LNCaP clone FGC (cell line): Measurements from ENCODE around the gene IGFLR1.
A peak's percentile ranks its signal among the peaks of the same experiment; 100 is the strongest.

Experiments used
- DNase-seq: peaks from one replicate; pipeline ENCODE4 v3.0.0-alpha.2; 2011; ENCODE audit warnings: low read depth
- H3K4me3 ChIP-seq: 2 replicates; pipeline ENCODE4 v1.5.1; 2011; ENCODE audit warnings: mild to moderate bottlenecking, low read depth, low read length, control low read depth
- TF ChIP-seq, protein P1 (sequence below): IDR thresholded peaks from 2 replicates; pipeline ENCODE4 v1.5.1; 2012; ENCODE audit warnings: mild to moderate bottlenecking; ENCODE audit not compliant: control insufficient read depth, insufficient read depth; ENCODE audit errors: extremely low read depth

The IGFLR1 gene

DNA sequence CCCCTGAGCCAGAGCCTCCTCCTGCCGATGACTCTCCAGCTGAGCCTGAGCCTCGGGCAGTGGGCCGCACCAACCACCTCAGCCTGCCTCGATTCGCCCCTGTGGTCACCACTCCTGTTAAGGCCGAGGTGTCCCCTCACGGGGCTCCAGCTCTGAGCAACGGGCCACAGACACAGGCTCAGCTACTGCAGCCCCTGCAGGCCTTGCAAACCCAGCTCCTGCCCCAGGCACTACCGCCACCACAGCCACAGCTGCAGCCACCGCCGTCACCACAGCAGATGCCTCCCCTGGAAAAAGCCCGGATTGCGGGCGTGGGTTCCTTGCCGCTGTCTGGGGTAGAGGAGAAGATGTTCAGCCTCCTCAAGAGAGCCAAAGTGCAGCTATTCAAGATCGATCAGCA is 20.9 kb downstream of the IGFLR1 start:
- DNase-seq, result no peak
- TF ChIP-seq, protein P1, sequence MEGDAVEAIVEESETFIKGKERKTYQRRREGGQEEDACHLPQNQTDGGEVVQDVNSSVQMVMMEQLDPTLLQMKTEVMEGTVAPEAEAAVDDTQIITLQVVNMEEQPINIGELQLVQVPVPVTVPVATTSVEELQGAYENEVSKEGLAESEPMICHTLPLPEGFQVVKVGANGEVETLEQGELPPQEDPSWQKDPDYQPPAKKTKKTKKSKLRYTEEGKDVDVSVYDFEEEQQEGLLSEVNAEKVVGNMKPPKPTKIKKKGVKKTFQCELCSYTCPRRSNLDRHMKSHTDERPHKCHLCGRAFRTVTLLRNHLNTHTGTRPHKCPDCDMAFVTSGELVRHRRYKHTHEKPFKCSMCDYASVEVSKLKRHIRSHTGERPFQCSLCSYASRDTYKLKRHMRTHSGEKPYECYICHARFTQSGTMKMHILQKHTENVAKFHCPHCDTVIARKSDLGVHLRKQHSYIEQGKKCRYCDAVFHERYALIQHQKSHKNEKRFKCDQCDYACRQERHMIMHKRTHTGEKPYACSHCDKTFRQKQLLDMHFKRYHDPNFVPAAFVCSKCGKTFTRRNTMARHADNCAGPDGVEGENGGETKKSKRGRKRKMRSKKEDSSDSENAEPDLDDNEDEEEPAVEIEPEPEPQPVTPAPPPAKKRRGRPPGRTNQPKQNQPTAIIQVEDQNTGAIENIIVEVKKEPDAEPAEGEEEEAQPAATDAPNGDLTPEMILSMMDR, result no peak
- no peak overlapping the region for H3K4me3 ChIP-seq

GRCh38 chr19:35720648-35721047 is 21.6 kb downstream of the IGFLR1 start:
- TF ChIP-seq, protein P1, result no peak
- no peak overlapping the region for H3K4me3 ChIP-seq
- DNase-seq, result no peak

DNA sequence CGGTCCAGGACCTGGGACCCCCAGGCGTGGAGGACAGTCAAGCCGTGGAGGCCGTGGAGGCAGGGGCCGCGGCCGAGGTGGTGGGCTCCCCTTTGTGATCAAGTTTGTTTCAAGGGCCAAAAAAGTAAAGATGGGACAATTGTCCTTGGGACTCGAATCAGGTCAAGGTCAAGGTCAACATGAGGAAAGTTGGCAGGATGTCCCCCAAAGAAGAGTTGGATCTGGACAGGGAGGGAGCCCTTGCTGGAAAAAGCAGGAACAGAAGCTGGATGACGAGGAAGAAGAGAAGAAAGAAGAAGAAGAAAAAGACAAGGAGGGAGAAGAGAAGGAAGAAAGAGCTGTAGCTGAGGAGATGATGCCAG is 22.1 kb downstream of the IGFLR1 start:
- no peak for DNase-seq
- H3K4me3 ChIP-seq, result no peak overlapping the region
- TF ChIP-seq, protein P1, result no peak

- TF ChIP-seq, protein P1, result no peak
Observed at GRCh38 chr19:35719402-35720162, 22.7 kb downstream of the IGFLR1 start.

GRCh38 chr19:35718345-35719041 is 23.8 kb downstream of the IGFLR1 start:
- DNase-seq, result no peak
- H3K4me3 ChIP-seq, result peak overlapping the region; percentile 80
- TF ChIP-seq, protein P1, result no peak

More at GRCh38 chr19:35719402-35720162, 22.7 kb downstream of the IGFLR1 start:
- no peak for DNase-seq
- H3K4me3 ChIP-seq, result peak overlapping the region; percentile 80

GRCh38 chr19:35717665-35718344 is 24.4 kb downstream of the IGFLR1 start, which contains the start of gene KMT2B:
TSS of gene KMT2B (plus strand) at chr19:35718003. CDS start at chr19:35718019, 16 bp downstream.
- TF ChIP-seq, protein P1, result no peak
- H3K4me3 ChIP-seq, result peak within 1 kb of the TSS; percentile 80
- DNase-seq, result no peak
